Parathyroid adenoma (tissue), 2 donors: Measurements from ENCODE around the gene C9orf43.
"Not testable (repeated sequence)": the region's sequence is repeated elsewhere in the genome, so short reads cannot be mapped to it uniquely, and the experiment has no call there.

ENCODE experiments used
- H2AFZ ChIP-seq: fragments of 300-600 bp; sonication (generic); one replicate; pipeline ENCODE4 v1.7.0; 2017; ENCODE audit warnings: antibody characterized with exemption, mild to moderate bottlenecking
- H3K27ac ChIP-seq: fragments of 300-600 bp; sonication (generic); one replicate; pipeline ENCODE4 v1.7.0; 2017
- H3K27me3 ChIP-seq: fragments of 300-600 bp; sonication (generic); one replicate; pipeline ENCODE4 v1.7.0; 2017; ENCODE audit warnings: low read length; ENCODE audit not compliant: control insufficient read depth, insufficient read depth
- H3K36me3 ChIP-seq: fragments of 300-600 bp; sonication (generic); one replicate; pipeline ENCODE4 v1.7.0; 2017; ENCODE audit warnings: low read length; ENCODE audit not compliant: control insufficient read depth, insufficient read depth
- H3K4me1 ChIP-seq: fragments of 300-600 bp; sonication (generic); one replicate; pipeline ENCODE4 v1.7.0; 2017; ENCODE audit warnings: control low read depth
- H3K4me2 ChIP-seq: fragments of 300-600 bp; sonication (generic); one replicate; pipeline ENCODE4 v1.7.0; 2017; ENCODE audit warnings: low read length
- H3K4me3 ChIP-seq: fragments of 300-600 bp; sonication (generic); one replicate; pipeline ENCODE4 v1.7.0; 2017; ENCODE audit warnings: low read depth, low read length
- H3K79me2 ChIP-seq: fragments of 300-600 bp; sonication (generic); one replicate; pipeline ENCODE4 v1.7.0; 2017; ENCODE audit warnings: control low read depth
- H3K9ac ChIP-seq: fragments of 300-600 bp; sonication (generic); one replicate; pipeline ENCODE4 v1.7.0; 2017; ENCODE audit warnings: mild to moderate bottlenecking
- H3K9me3 ChIP-seq: fragments of 300-600 bp; sonication (generic); one replicate; pipeline ENCODE4 v1.7.0; 2017; ENCODE audit warnings: low read length; ENCODE audit not compliant: control insufficient read depth
- CTCF ChIP-seq: fragments of 300-600 bp; sonication (generic); IDR thresholded peaks from one replicate; pipeline ENCODE4 v1.7.0; 2017; ENCODE audit warnings: antibody characterized with exemption, mild to moderate bottlenecking
- donor health status: primary hyperparathyroidism.

C9orf43 gene

GRCh38 chr9:113426701-113427100 is 16.2 kb downstream of the C9orf43 start:
- no peaks in the 10 kb centered on the region for H3K9me3 ChIP-seq
- no peaks in the 10 kb centered on the region for H3K36me3 ChIP-seq
- H3K9ac ChIP-seq: no peak overlapping the region
- no peak overlapping the region for H3K4me3 ChIP-seq
- no peak overlapping the region for H2AFZ ChIP-seq
- no peaks in the 10 kb centered on the region for H3K27me3 ChIP-seq
- no peaks in the 10 kb centered on the region for H3K79me2 ChIP-seq
- H3K4me2 ChIP-seq: no peak overlapping the region
- TF ChIP-seq CTCF: no peak
- H3K4me1 ChIP-seq: no peaks in the 10 kb centered on the region
- H3K27ac ChIP-seq: no peak overlapping the region

GRCh38 chr9:113427629-113428028 is 17.1 kb downstream of the C9orf43 start:
- H3K9ac ChIP-seq: no peak overlapping the region
- H2AFZ ChIP-seq: no peak overlapping the region
- H3K36me3 ChIP-seq: no peaks in the 10 kb centered on the region
- no peak for TF ChIP-seq CTCF
- no peaks in the 10 kb centered on the region for H3K9me3 ChIP-seq
- no peaks in the 10 kb centered on the region for H3K4me1 ChIP-seq
- no peak overlapping the region for H3K4me2 ChIP-seq
- no peaks in the 10 kb centered on the region for H3K27me3 ChIP-seq
- H3K79me2 ChIP-seq: no peaks in the 10 kb centered on the region
- H3K4me3 ChIP-seq: no peak overlapping the region
- H3K27ac ChIP-seq: no peak overlapping the region

GRCh38 chr9:113428062-113428615 is 17.6 kb downstream of the C9orf43 start:
- H3K4me1 ChIP-seq: no peaks in the 10 kb centered on the region
- H3K36me3 ChIP-seq: no peaks in the 10 kb centered on the region
- no peaks in the 10 kb centered on the region for H3K9me3 ChIP-seq
- no peak overlapping the region for H3K4me2 ChIP-seq
- H3K79me2 ChIP-seq: no peaks in the 10 kb centered on the region
- no peak overlapping the region for H2AFZ ChIP-seq
- no peak overlapping the region for H3K4me3 ChIP-seq
- no peak overlapping the region for H3K9ac ChIP-seq
- H3K27me3 ChIP-seq: no peaks in the 10 kb centered on the region
- no peak overlapping the region for H3K27ac ChIP-seq
- no peak for TF ChIP-seq CTCF

GRCh38 chr9:113431191-113431590 is 20.6 kb downstream of the C9orf43 start:
- no peak overlapping the region for H2AFZ ChIP-seq
- H3K4me1 ChIP-seq: no peaks in the 10 kb centered on the region
- no peak overlapping the region for H3K9ac ChIP-seq
- H3K27me3 ChIP-seq: no peaks in the 10 kb centered on the region
- no peak for TF ChIP-seq CTCF
- no peak overlapping the region for H3K4me2 ChIP-seq
- no peaks in the 10 kb centered on the region for H3K79me2 ChIP-seq
- H3K9me3 ChIP-seq: no peaks in the 10 kb centered on the region
- no peak overlapping the region for H3K4me3 ChIP-seq
- H3K27ac ChIP-seq: no peak overlapping the region
- H3K36me3 ChIP-seq: no peaks in the 10 kb centered on the region

GRCh38 chr9:113436728-113437515 is 26.4 kb downstream of the C9orf43 start:
- no peak for TF ChIP-seq CTCF

GRCh38 chr9:113437716-113438115 is 27.2 kb downstream of the C9orf43 start:
- H2AFZ ChIP-seq, H3K4me1 ChIP-seq, H3K9ac ChIP-seq, H3K4me3 ChIP-seq, H3K36me3 ChIP-seq, H3K79me2 ChIP-seq, H3K27ac ChIP-seq, H3K27me3 ChIP-seq, H3K9me3 ChIP-seq, H3K4me2 ChIP-seq: not testable (repeated sequence)

More at GRCh38 chr9:113436728-113437515, 26.4 kb downstream of the C9orf43 start:
- Histone ChIP-seq H3K9me3 (no peaks in the 10 kb centered on the region), H3K4me3 (no peak overlapping the region), H3K4me2 (no peak overlapping the region), H3K27ac (no peak overlapping the region), H3K36me3 (no peaks in the 10 kb centered on the region), H3K4me1 (no peaks in the 10 kb centered on the region), H3K79me2 (no peaks in the 10 kb centered on the region), H3K27me3 (no peaks in the 10 kb centered on the region), H2AFZ (no peak overlapping the region), H3K9ac (no peak overlapping the region)
